Effector memory CD4-positive, alpha-beta T cell (primary cell): ENCODE results near the gene HDLBP.
"Not testable (repeated sequence)": the region's sequence is repeated elsewhere in the genome, so short reads cannot be mapped to it uniquely, and the experiment has no call there.

Experiments used
- DNase-seq, 3 donors: peaks; one replicate each; pipeline ENCODE4 v3.0.0-alpha.2; 2020
- H3K27ac ChIP-seq: 2 replicates; pipeline ENCODE4 v1.7.0; 2013; ENCODE audit warnings: mild to moderate bottlenecking, low read length, moderate library complexity; ENCODE audit not compliant: insufficient read depth, poor library complexity, severe bottlenecking
- H3K27me3 ChIP-seq: replicated peaks from 2 replicates; pipeline ENCODE4 v1.7.0; 2013; ENCODE audit warnings: mild to moderate bottlenecking, low read length; ENCODE audit not compliant: insufficient read depth, control insufficient read depth, poor library complexity, severe bottlenecking
- H3K36me3 ChIP-seq: 2 replicates; pipeline ENCODE4 v1.7.0; 2013; ENCODE audit warnings: mild to moderate bottlenecking, low read length, moderate library complexity; ENCODE audit not compliant: control insufficient read depth, insufficient read depth
- H3K4me1 ChIP-seq: 2 replicates; pipeline ENCODE4 v1.7.0; 2013; ENCODE audit warnings: low read length, mild to moderate bottlenecking; ENCODE audit not compliant: control insufficient read depth, insufficient read depth, poor library complexity, severe bottlenecking
- H3K4me3 ChIP-seq: 2 replicates; pipeline ENCODE4 v1.7.0; 2013; ENCODE audit warnings: low read length, low read depth, mild to moderate bottlenecking; ENCODE audit not compliant: insufficient read depth, poor library complexity, severe bottlenecking
- H3K9me3 ChIP-seq: 2 replicates; pipeline ENCODE4 v1.7.0; 2013; ENCODE audit warnings: mild to moderate bottlenecking, low read length, moderate library complexity; ENCODE audit not compliant: control insufficient read depth

Gene HDLBP

GRCh38 chr2:241334813-241335212, 19.3 kb upstream of the HDLBP start:
- H3K36me3 ChIP-seq, result peaks cover 31% of the 10 kb centered on the region
- H3K4me1 ChIP-seq, result no peaks in the 10 kb centered on the region
- no peak overlapping the region for H3K27ac ChIP-seq
- H3K4me3 ChIP-seq, result no peak overlapping the region
- H3K9me3 ChIP-seq, result no peaks in the 10 kb centered on the region
- H3K27me3 ChIP-seq, result no peaks in the 10 kb centered on the region
- DNase-seq, result no peak

DNA sequence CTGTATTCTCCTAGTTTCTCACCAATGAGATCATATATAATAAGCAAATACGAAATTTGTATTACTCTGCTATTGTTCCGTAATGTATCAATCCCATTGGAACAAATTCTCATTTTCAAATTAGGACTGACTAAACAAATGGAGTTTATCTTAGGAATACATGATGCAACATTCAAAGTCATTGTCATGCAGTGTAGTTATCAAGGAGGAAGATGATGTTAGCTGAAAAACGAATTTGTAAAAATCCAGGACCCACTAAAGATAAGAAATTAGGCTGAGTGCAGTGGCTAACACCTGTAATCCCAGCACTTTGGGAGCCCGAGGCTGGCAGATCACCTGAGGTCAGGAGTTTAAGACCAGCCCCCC, 15.1 kb upstream of the HDLBP start:
- no peaks in the 10 kb centered on the region for H3K4me1 ChIP-seq
- no peaks in the 10 kb centered on the region for H3K27me3 ChIP-seq
- no peak overlapping the region for H3K27ac ChIP-seq
- peaks cover 25% of the 10 kb centered on the region for H3K36me3 ChIP-seq
- DNase-seq, result no peak
- no peak overlapping the region for H3K4me3 ChIP-seq
- H3K9me3 ChIP-seq, result no peaks in the 10 kb centered on the region

GRCh38 chr2:241329669-241330615, 14.5 kb upstream of the HDLBP start:
- Histone ChIP-seq H3K4me3 (no peak overlapping the region), H3K36me3 (peaks cover 29% of the 10 kb centered on the region), H3K27ac (no peak overlapping the region), H3K27me3 (no peaks in the 10 kb centered on the region), H3K4me1 (no peaks in the 10 kb centered on the region), H3K9me3 (no peaks in the 10 kb centered on the region)
- no peak for DNase-seq

GRCh38 chr2:241325257-241325656, 9.8 kb upstream of the HDLBP start:
- Histone ChIP-seq H3K9me3 (no peaks in the 10 kb centered on the region), H3K4me1 (peaks cover 5% of the 10 kb centered on the region), H3K4me3 (no peak overlapping the region), H3K27me3 (no peaks in the 10 kb centered on the region), H3K27ac (no peak overlapping the region), H3K36me3 (peaks cover 23% of the 10 kb centered on the region)
- no peak for DNase-seq

DNA sequence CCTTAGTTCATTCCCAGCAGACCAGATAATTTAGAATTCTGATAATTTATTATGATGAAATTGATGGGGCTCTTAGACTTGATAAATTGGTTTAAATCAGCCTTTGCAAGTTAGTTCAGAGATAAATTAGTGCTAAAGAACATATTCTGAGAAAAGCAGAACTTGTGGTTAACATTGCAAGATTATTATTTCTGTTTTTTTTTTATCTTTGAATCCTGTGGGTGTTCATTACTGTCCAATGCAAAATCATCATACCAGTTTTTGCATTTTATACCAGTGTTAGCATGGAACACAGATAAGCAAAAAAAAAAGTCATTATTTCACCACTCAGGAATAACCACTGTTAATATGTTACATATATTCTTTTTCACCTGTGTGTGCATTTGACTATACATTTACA, 9.3 kb upstream of the HDLBP start:
- no peak overlapping the region for H3K4me3 ChIP-seq
- no peak overlapping the region for H3K27ac ChIP-seq

DNA sequence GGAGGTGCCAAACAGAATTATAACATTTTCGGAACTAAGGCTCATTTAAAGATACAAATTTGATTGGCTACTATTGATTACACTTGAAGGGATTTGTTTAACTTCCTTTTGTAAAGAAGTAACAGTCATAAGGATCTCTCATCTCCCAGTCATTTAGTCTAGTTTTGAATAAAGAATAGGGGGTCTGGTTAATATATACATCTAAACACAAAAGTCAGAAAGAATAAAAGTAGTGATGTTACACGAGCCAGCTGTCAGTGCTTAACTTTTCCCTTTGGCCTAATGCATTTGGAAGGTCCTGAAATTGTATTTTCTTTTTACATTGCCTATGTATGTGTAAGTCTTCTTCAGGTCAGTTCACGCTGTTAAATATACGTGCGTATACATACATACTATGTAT, 8.3 kb upstream of the HDLBP start:
- Histone ChIP-seq H3K4me1 (peaks cover 7% of the 10 kb centered on the region), H3K9me3 (no peaks in the 10 kb centered on the region), H3K27me3 (no peaks in the 10 kb centered on the region), H3K36me3 (peaks cover 23% of the 10 kb centered on the region), H3K4me3 (no peak overlapping the region), H3K27ac (no peak overlapping the region)
- no peak for DNase-seq

More for the DNA sequence above, 9.3 kb upstream of the HDLBP start:
- no peak for DNase-seq
- Histone ChIP-seq H3K4me1 (peaks cover 7% of the 10 kb centered on the region), H3K9me3 (no peaks in the 10 kb centered on the region), H3K27me3 (no peaks in the 10 kb centered on the region), H3K36me3 (peaks cover 23% of the 10 kb centered on the region)

- no peak for DNase-seq
- no peaks in the 10 kb centered on the region for H3K9me3 ChIP-seq
- H3K27ac ChIP-seq, result no peak overlapping the region
- H3K4me3 ChIP-seq, result no peak overlapping the region
- H3K36me3 ChIP-seq, result peaks cover 12% of the 10 kb centered on the region
- no peaks in the 10 kb centered on the region for H3K27me3 ChIP-seq
- peaks cover 7% of the 10 kb centered on the region for H3K4me1 ChIP-seq
Observed at GRCh38 chr2:241321886-241322285, 6.4 kb upstream of the HDLBP start.

DNA sequence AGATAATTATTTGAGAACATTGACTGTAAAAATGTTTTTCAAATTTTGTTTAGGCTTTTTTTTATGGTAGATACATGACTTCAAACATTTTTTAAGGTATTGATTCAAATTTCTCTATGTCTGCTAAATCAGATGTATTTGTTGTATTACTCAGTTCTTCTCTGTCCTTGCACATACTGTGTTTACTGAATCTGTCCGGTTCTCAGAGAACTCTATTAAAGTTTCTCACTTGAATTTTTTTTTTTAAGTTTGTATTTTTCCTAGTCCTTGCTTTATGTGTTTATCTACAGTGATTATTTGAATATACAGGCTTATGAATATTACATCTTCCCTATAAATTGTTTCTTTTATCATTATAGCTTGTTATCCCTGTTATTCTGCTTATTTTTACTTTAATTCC, 5.6 kb upstream of the HDLBP start:
- H3K36me3 ChIP-seq, result peaks cover 8% of the 10 kb centered on the region
- peaks cover 7% of the 10 kb centered on the region for H3K4me1 ChIP-seq
- H3K27ac ChIP-seq, result no peak overlapping the region
- no peak for DNase-seq
- H3K4me3 ChIP-seq, result no peak overlapping the region
- no peaks in the 10 kb centered on the region for H3K27me3 ChIP-seq
- H3K9me3 ChIP-seq, result no peaks in the 10 kb centered on the region

DNA sequence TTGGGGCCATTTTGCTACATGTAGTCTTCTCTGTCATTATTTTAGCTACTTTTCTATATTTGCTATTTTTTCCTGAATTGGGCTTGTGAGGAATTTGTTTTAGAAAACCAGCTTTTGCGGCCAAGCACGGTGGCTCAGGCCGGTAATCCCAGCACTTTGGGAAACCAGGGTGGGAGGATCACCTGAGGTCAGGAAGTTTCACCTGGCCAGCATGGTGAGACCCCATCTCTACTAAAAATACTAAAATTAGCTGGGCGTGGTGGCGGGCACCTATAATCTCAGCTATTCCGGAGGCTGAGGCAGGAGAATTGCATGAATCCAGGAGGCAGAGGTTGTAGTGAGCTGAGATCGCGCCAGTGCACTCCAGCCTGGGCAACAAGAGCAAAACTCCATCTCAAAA, 4.9 kb upstream of the HDLBP start:
- no peaks in the 10 kb centered on the region for H3K27me3 ChIP-seq
- H3K9me3 ChIP-seq, result no peaks in the 10 kb centered on the region
- no peak overlapping the region for H3K27ac ChIP-seq
- peaks cover 2% of the 10 kb centered on the region for H3K36me3 ChIP-seq
- peaks cover 7% of the 10 kb centered on the region for H3K4me1 ChIP-seq
- H3K4me3 ChIP-seq, result no peak overlapping the region
- no peak for DNase-seq

GRCh38 chr2:241318830-241319229, 3.4 kb upstream of the HDLBP start:
- H3K36me3 ChIP-seq, H3K27me3 ChIP-seq, H3K9me3 ChIP-seq, H3K27ac ChIP-seq, H3K4me3 ChIP-seq, DNase-seq: not testable (repeated sequence)
- peaks cover 18% of the 10 kb centered on the region for H3K4me1 ChIP-seq
